NCI-H748 treated with DMSO at 0.1 percent for 48 hours (cell line): ENCODE measurements around the gene ABHD11.
"Not testable (repeated sequence)": the region's sequence is repeated elsewhere in the genome, so short reads cannot be mapped to it uniquely, and the experiment has no call there.

ENCODE experiments used
- DNase-seq: peaks from one replicate; lab custom pipeline; 2025; lab: John Stamatoyannopoulos, UW

The ABHD11 gene

DNA sequence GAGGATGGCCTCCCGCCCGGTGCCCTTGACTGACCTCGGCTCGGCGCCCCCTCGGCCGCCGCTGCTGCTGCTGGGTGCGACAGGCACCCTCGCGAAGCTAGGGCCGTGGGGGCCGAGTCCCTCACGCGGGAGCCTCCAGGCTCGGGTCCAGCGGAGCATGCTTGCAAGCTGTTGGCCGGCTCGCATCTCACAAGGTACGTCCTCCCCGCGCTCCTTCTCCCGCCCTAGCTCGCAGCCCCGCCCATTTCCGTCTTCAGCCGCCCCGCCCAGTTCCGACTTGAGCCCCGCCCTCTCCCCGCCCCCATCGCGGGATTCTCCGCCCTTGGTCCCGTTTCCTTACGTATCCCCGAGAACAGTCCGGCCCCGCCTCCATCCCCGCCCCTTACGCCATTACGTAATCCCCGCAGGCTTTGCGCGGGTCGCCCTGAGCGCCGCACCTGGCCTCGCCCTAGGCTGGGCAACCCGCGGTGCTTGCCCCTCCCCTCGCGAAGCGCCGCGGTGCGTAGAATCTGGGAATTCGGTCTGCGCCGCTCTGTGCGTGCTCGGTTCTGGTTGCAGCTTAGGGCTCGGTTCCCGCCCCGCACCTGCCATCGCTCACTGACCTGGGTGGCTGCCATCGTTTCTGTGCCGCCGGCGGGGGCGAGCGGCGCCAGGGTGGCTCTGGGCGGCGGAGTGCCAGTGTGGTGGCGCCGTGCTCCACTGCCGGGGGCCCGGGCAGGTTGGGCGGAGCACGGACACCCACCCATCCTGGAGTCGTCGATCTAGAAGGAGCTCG lies at the start of gene ABHD11:
TSS of gene ABHD11 (minus strand) at position 191 of the 775 bp plus-strand sequence. CDS start at position 159, 32 bp downstream.
- peak; percentile 99 for DNase-seq

GRCh38 chr7:73787786-73788048 lies 49.1 kb upstream of the ABHD11 start:
- DNase-seq, result not testable (repeated sequence)

- no peak for DNase-seq
Observed at GRCh38 chr7:73786588-73786987, 48.0 kb upstream of the ABHD11 start.

DNA sequence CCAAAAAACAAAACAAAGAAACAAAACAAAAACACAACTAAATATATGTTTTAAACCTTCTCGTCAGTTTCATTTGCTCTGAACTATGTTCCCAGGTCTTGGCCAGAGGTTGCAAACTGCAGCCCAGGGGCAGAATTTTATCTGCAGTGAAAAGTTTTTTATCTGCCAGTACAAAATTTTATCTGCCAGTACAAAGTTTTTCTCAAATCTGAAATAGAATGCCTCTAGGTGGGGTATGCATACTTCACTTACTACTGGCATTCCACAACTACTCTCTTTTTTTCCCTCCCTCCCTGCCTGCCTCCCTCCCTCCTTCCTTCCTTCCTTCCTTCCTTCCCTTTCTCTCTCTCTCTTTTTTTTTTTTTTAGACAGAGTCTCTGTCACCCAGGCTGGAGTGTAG lies 40.9 kb upstream of the ABHD11 start:
- no peak for DNase-seq

DNA sequence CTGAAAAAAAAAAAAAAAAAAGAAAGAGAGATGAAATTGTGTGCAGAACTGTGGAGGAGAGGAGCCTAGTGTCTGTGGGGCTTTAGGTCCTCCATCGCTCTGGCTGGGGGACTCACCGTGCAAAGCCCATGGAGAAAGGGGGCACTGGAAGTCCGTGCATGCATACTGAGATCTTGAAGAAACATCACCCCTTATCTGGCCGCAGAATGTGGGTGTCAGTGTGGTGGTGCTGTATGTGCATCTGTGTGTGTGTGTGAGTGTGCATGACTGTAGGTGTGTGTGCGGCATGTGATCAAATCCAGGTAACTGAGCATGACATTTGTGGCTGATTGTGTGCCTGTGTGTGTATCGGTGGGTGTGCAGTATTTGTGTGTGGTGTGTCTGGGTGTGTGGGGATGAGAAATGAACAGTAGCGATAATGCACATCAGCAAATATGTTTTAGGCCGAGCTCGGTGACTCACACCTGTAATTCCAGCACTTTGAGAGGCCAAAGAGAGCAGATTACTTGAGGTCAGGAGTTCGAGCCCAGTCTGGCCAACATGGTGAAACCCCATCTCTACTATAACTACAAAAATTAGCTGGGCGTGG lies 40.3 kb upstream of the ABHD11 start:
- no peak for DNase-seq

DNA sequence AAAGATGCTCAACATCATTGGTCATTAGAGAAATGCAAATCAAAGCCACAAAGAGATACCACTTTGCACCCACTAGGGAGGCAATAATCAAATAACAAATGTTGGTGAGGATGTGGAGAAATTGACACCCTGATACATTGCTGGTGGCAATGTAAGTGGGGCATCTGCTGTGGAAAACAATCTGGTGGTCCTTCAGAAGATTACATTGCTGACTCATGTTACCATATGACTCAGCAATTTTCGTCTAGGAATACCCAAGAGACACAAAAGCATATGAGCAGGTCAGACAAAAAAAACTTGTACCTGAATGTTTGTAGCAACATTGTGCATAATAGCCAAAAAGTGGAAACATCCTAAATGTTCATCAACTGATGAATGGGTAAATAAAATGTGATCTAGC lies 36.3 kb upstream of the ABHD11 start:
- no peak for DNase-seq

- DNase-seq, result no peak
Observed at GRCh38 chr7:73773700-73774517, 35.3 kb upstream of the ABHD11 start.

GRCh38 chr7:73770860-73771670 lies 32.5 kb upstream of the ABHD11 start:
- no peak for DNase-seq

GRCh38 chr7:73770002-73770859 lies 31.6 kb upstream of the ABHD11 start, which contains the start of gene CLDN3:
CLDN3 (minus strand) TSS chr7:73770270; CDS start chr7:73770049, 221 bp downstream.
- DNase-seq, result peak; percentile 87

GRCh38 chr7:73769481-73770001 lies 30.9 kb upstream of the ABHD11 start:
- DNase-seq, result peak; percentile 44

DNA sequence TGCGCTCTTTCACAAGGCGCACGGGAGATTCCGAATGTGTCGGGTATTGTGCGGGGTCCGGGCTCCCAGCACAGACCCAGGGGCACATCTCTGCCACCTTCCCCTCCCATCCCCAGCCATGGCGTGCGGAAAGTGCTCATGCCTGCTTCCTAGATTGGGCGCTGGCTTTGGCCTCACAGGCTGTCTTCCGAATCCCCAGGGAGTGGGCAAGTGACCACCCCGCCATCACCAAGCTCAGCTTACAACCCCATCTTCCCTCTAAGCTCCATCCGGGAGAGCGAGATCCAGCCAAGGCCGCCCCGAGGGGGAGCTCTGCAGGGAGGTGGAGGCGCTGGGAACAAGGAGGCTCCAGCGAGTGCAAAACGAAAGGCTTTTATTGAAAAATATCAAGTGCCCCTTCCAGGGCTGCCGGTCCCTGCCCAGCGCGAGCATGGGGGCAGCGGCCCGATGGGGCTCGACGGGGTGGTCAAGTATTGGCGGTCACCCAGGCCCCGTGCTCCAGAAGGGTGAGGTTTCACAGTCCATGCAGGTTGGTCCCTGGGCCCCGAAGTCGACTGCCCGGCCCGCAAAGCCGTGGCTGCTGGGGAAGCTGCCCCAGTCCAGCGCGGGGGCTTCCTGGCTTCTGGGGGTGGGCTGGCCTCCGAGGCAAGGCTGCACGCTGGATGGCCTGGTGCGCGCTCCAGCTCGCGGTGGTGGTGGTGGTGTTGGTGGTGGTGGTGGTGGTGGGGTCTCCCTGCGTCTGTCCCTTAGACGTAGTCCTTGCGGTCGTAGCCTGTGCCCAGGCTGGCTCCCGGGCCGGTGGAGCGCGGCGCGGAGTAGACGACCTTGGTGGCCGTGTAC lies 30.3 kb upstream of the ABHD11 start:
- no peak for DNase-seq

DNA sequence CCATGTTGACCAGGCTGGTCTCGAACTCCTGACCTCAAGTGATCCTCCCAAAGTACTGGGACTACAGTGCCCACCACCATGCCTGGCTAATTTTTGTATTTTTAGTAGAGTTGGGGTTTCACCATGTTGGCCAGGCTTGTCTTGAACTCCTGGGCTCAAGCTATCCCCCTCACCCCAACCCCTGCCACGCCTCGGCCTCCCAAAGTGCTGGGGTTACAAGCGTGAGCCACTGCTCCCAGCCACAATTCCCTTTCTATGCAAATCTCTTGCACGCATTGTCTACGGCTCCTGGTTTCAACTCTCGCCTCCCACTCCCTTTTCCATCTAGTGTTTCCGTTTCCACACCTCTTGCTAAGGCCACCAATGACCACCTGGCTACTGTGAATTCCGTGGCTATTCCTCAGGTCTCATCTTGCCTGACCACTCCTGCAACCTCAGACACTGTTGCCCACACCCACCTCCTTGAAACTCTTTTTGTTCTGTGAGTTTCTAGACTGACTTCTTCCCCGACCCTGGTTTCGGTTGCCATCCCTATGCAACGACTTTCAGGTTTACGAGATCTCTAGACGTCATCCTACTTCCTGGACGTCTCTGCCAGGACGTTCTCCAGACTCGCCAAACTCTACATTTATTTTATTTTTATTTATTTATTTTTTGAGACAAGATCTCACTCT lies 28.1 kb upstream of the ABHD11 start:
- DNase-seq, result no peak

GRCh38 chr7:73762659-73762999 lies 24.0 kb upstream of the ABHD11 start:
- DNase-seq, result no peak

- no peak for DNase-seq
Observed at GRCh38 chr7:73761854-73762658, 23.5 kb upstream of the ABHD11 start.

DNA sequence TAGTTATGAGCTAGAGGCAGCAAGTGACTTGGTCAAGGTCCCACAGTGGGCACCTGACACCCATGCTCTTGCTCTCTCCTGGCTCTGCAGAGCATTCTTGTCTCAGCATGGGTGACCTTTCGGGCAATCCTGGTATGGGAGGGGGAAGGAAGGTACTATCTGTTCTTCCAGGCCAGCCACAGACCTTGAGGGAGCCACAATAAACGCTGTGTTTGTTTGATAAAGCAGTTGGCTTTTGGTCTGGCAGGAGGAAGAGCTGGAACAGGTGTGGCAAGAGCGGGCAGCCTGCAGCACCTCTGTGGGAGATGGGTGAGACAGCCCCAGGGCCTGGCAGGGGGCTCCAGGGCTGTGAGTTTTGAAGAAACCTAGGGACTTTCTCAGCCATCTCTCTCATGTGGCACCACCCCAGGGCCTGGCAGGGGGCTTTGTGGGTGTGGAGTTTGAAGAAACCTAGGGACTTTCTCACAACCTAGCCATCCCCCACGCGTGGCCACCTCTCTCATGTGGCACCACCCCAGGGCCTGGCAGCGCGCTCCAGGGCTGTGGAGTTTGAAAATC lies 20.1 kb upstream of the ABHD11 start:
- DNase-seq, result no peak

GRCh38 chr7:73749931-73750776 lies 11.6 kb upstream of the ABHD11 start:
- no peak for DNase-seq

GRCh38 chr7:73746378-73746777 lies 7.8 kb upstream of the ABHD11 start:
- DNase-seq, result no peak
